GM12878 (cell line): ENCODE measurements around the gene ETDB. TPM values are rescaled to one million over a fixed set of nuclear protein-coding genes. Genes with fewer than 3 reads are reported as not detected.
"Not testable (repeated sequence)": the region's sequence is repeated elsewhere in the genome, so short reads cannot be mapped to it uniquely, and the experiment has no call there.

Experiments
- ATAC-seq: fragments of 200-7000 bp; cut with Tn5 transposase; 3 replicates; pipeline ENCODE4 v1.9.1; 2020; ENCODE audit warnings: mild to moderate bottlenecking, moderate library complexity
- Bru-seq: library from RNA; stranded (reverse); fragments of 400-500 nt; gene quantifications from one replicate; lab custom pipeline; 2021; lab: Mats Ljungman, UMichigan
- BruChase-seq, 2 experiments: library from RNA; stranded (reverse); fragments of 400-500 nt; gene quantifications; one replicate each; lab custom pipeline; 2021; lab: Mats Ljungman, UMichigan
- BruUV-seq: library from RNA; stranded (reverse); fragments of 400-500 nt; replicated peaks from 2 replicates; lab custom pipeline; 2021; lab: Mats Ljungman, UMichigan
- CTCF ChIA-PET: fragments of 300-600 bp; sonication (Branson Sonifier 250); formaldehyde crosslinking; extraction: SDS; loops from one replicate; lab custom pipeline; 2021; ENCODE audit warnings: inconsistent platforms; lab: Yijun Ruan, JAX
- POLR2A ChIA-PET: fragments of 350-600 bp; formaldehyde crosslinking; extraction: SDS; loops from one replicate; lab custom pipeline; 2021; ENCODE audit warnings: inconsistent platforms; lab: Charles Lee
- RAD21 ChIA-PET: fragments of 300-600 bp; sonication (Branson Sonifier 250); formaldehyde crosslinking; loops from one replicate; lab custom pipeline; 2023; ENCODE audit warnings: antibody characterized with exemption; ENCODE audit not compliant: unreplicated experiment; lab: Charles Lee
- SMC1A ChIA-PET: fragments of 300-600 bp; sonication (Branson Sonifier 250); formaldehyde crosslinking; loops from one replicate; lab custom pipeline; 2023; ENCODE audit not compliant: unreplicated experiment, uncharacterized antibody; lab: Charles Lee
- DNase-seq: peaks from one replicate; pipeline ENCODE4 v3.0.0-alpha.2; 2011; ENCODE audit warnings: low read depth, low spot score
- FAIRE-seq: peaks from 3 replicates; lab custom pipeline; 2011; peaks lifted over from hg19 to GRCh38; lab: Jason Lieb, UNC
- H2AFZ ChIP-seq: 2 replicates; pipeline ENCODE4 v1.6.0; 2011; ENCODE audit warnings: low read depth, low read length, control low read depth; ENCODE audit not compliant: control insufficient read depth
- H3K27ac ChIP-seq: 2 replicates; pipeline ENCODE4 v1.5.1; 2011; ENCODE audit warnings: control low read depth; ENCODE audit not compliant: control insufficient read depth, insufficient read depth
- H3K27me3 ChIP-seq, 2 experiments: replicated peaks in 1 of 2; 2 replicates each; pipeline versions ENCODE4 v1.6.0 to v1.6.1; 2011; ENCODE audit warnings: low read length in 1 of 2; ENCODE audit not compliant: control insufficient read depth in 2 of 2, insufficient read depth in 2 of 2
- H3K36me3 ChIP-seq, 2 experiments: 2 replicates each; pipeline ENCODE4 v1.5.1; 2011; ENCODE audit warnings: low read length in 1 of 2; ENCODE audit not compliant: control insufficient read depth in 2 of 2, insufficient read depth in 2 of 2
- H3K4me1 ChIP-seq: 2 replicates; pipeline ENCODE4 v1.6.1; 2011; ENCODE audit warnings: mild to moderate bottlenecking, low read length, moderate library complexity, mixed read lengths; ENCODE audit not compliant: control insufficient read depth, insufficient read depth
- H3K4me2 ChIP-seq: 2 replicates; pipeline ENCODE4 v1.6.0; 2011; ENCODE audit warnings: control low read depth; ENCODE audit not compliant: control insufficient read depth, insufficient read depth
- H3K4me3 ChIP-seq: fragments of 200-600 bp; sonication (generic); 2 replicates; pipeline ENCODE4 v1.5.1; 2016
- H3K79me2 ChIP-seq: 2 replicates; pipeline ENCODE4 v1.6.0; 2011; ENCODE audit warnings: low read length; ENCODE audit not compliant: control insufficient read depth, insufficient read depth
- H3K9ac ChIP-seq: 2 replicates; pipeline ENCODE4 v1.8.0; 2011; ENCODE audit warnings: low read length, control low read depth, mixed read lengths; ENCODE audit not compliant: control insufficient read depth, insufficient read depth
- H3K9me3 ChIP-seq: replicated peaks from 3 replicates; pipeline ENCODE4 v1.5.1; 2011; ENCODE audit warnings: mild to moderate bottlenecking, low read length; ENCODE audit not compliant: control insufficient read depth, insufficient read depth
- H4K20me1 ChIP-seq: 2 replicates; pipeline ENCODE4 v1.6.0; 2011; ENCODE audit not compliant: control insufficient read depth, insufficient read depth
- WGBS: methylation state at CpG from one replicate; pipeline ENCODE4 v1.1.6; 2016; ENCODE audit warnings: low lambda C conversion rate; ENCODE audit not compliant: insufficient replicate concordance, insufficient coverage; ENCODE audit errors: missing lambda C conversion rate; 5-methylcytosine and 5-hydroxymethylcytosine counted together
- in situ Hi-C: fragments of 300-500 bp; cut with MboI; formaldehyde crosslinking; loops from 9 replicates; pipeline ENCODE4 v1.14.3; 2018; ENCODE audit warnings: mixed read lengths
- intact Hi-C: fragments of 100-400 bp; cut with micrococcal nuclease; formaldehyde crosslinking; loops from one replicate; pipeline ENCODE4 v1.14.2; 2022; ENCODE audit not compliant: unreplicated experiment
- long read RNA-seq, 2 experiments: library from polyadenylated mRNA; unstranded; transcript quantifications; one replicate each; pipeline ENCODE4 v2.0.0, GENCODE V29; 2019 to 2020
- polyA minus RNA-seq, 3 experiments: library from RNA; depleted of rRNA, polyadenylated mRNA; stranded (reverse); fragments of >200 nt; gene quantifications; 2 replicates each; pipeline ENCODE4 v1.2.3, GENCODE V29; 2011
- polyA plus RNA-seq, 11 experiments: library from polyadenylated mRNA; depleted of rRNA in 4 of 11; unstranded in 6 of 11; stranded (reverse) in 5 of 11; fragments of >200 nt; fragmentation: Nextera tagmentation in 4 of 11; fragmentation: Illumina TruSeq in 1 of 11; extraction: Ambion mirVana in 4 of 11; extraction: Trizol in 1 of 11; gene quantifications; 1 replicate in 1 of 11; 2 replicates in 10 of 11; pipeline versions ENCODE4 v1.2.1 to v1.2.3, GENCODE V29; 2011 to 2016; ENCODE audit warnings: inconsistent platforms in 2 of 11, missing spikeins in 2 of 11, low read depth in 1 of 11
- total RNA-seq, 4 experiments: library from RNA; depleted of rRNA in 3 of 4; stranded (reverse); fragments of >200 nt in 3 of 4; fragmentation: Illumina TruSeq in 1 of 4; extraction: Trizol in 1 of 4; gene quantifications; 2 replicates each; pipeline versions ENCODE4 v1.2.1 to v1.2.3, GENCODE V29; 2013 to 2021

Gene ETDB
- not detected in 2 replicates for total RNA-seq (2013; cell fraction: nucleolus; rRNA removed)
- total RNA-seq (2014; rRNA removed) = not detected in 2 replicates
- total RNA-seq (2014; rRNA removed; fragmentation: Illumina TruSeq; extraction: Trizol) = not detected in 2 replicates
- total RNA-seq (2021) = not detected in 2 replicates
- polyA plus RNA-seq (2011; ENCODE audit: low read depth) = not detected
- not detected in 2 replicates for polyA plus RNA-seq (2011; rRNA removed)
- polyA plus RNA-seq (2011; cell fraction: cytosol; rRNA removed) = not detected in 2 replicates
- polyA plus RNA-seq (2011; cell fraction: nucleus; rRNA removed) = not detected in 2 replicates
- polyA plus RNA-seq (2012) = not detected in 2 replicates
- polyA plus RNA-seq (2014; fragmentation: Illumina TruSeq; extraction: Trizol) = not detected in 2 replicates
- not detected for polyA plus RNA-seq (2014; fragmentation: Nextera tagmentation; extraction: Ambion mirVana)
- not detected in 2 replicates for polyA plus RNA-seq (2014; rRNA removed)
- polyA plus RNA-seq (2016; fragmentation: Nextera tagmentation; extraction: Ambion mirVana) = not detected
- polyA minus RNA-seq (2011; rRNA and poly(A)+ RNA removed) = not detected in 2 replicates
- not detected in 2 replicates for polyA minus RNA-seq (2011; cell fraction: cytosol; rRNA and poly(A)+ RNA removed)
- not detected in 2 replicates for polyA minus RNA-seq (2011; cell fraction: nucleus; rRNA and poly(A)+ RNA removed)
- not detected for Bru-seq, nascent RNA
- BruChase-seq, experiment 1, labeled RNA remaining after a 6-hour chase = not detected
- BruChase-seq, experiment 2, labeled RNA remaining after a 2-hour chase = not detected
- long read RNA-seq, experiment 1 = 0 reads
- long read RNA-seq, experiment 2 = 0 reads

DNA sequence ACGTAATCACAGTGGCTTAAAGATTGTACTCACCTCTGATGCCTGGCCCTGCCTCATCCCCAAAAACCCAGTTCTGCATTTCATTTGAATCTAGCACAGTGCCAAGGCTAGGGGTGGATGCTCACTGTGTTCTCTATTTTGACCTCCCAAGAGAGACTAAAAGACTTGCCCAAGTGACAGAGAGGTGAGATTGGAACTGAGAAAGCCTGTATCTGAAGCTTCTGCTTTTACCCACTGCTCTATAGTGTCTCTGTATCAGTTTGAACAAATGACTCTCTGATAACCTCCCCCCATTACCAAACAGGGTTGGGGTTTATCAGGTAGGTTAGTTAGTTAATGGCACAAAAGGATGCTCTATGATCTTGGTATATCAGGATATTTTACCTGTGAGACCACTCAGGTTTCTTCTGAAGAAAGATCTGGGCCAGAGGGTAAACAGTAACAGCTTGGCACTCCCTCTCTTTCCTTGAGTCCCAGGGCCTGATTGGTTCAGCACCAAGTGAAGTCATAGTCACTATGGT lies at the start of gene ETDB:
Gene ETDB (minus strand): TSS at position 471 of the 521 bp plus-strand sequence. CDS start 1,265 bp downstream, outside the sequence.
- in situ Hi-C loops = loop anchor here (25.0 kb wide), 1 partner anchor 92 kb away; no protein-coding TSS in a partner anchor
- H3K9ac ChIP-seq, H3K4me2 ChIP-seq, H3K27ac ChIP-seq, H3K4me1 ChIP-seq, H3K9me3 ChIP-seq, H3K4me3 ChIP-seq, H3K36me3 ChIP-seq, POLR2A ChIA-PET, ATAC-seq, H4K20me1 ChIP-seq, H2AFZ ChIP-seq, H3K79me2 ChIP-seq, FAIRE-seq, SMC1A ChIA-PET, RAD21 ChIA-PET, H3K27me3 ChIP-seq, intact Hi-C loops, DNase-seq, BruUV-seq, CTCF ChIA-PET: not testable (repeated sequence)
- no CpG with 5 or more reads among the region's 1 CpG for WGBS

DNA sequence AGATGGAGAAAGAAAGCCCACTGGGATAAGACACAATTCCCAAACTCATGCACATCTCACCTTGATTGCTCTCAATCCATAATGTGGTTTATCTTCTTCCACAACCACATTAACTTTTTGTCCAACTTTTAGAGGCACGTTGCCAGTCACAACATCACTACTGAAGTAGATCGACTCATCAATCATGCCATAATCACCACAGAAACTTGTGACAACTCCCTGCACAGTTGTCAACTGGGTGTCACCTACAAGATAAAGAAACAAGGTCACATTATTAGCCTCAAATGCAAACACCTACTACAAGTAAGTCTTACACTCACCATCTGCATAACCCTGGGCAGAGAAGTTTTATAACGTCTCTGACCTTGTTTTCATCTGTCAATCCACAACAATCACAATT lies 49.2 kb upstream of the ETDB start:
- ATAC-seq, H3K4me2 ChIP-seq, H3K4me1 ChIP-seq, H3K9ac ChIP-seq, DNase-seq, H3K9me3 ChIP-seq, H4K20me1 ChIP-seq, H3K4me3 ChIP-seq, SMC1A ChIA-PET, intact Hi-C loops, H3K27ac ChIP-seq, H2AFZ ChIP-seq, in situ Hi-C loops, FAIRE-seq, H3K27me3 ChIP-seq, H3K79me2 ChIP-seq, RAD21 ChIA-PET, BruUV-seq, CTCF ChIA-PET, H3K36me3 ChIP-seq, POLR2A ChIA-PET: not testable (repeated sequence)
- 28% methylated on average over 3 of the region's 3 CpGs for WGBS
